Hippocampal formation (tissue), 2 donors: ENCODE measurements around the gene SOX13.

ENCODE experiments used
- DNase-seq, 2 donors: peaks; one replicate each; lab custom pipeline; 2025; lab: John Stamatoyannopoulos, UW

The SOX13 gene

GRCh38 chr1:204130981-204131892, 58.3 kb downstream of the SOX13 start:
- no peak for DNase-seq

GRCh38 chr1:204131978-204132377, 59.1 kb downstream of the SOX13 start:
- no peak for DNase-seq

- no peak for DNase-seq
Measured at GRCh38 chr1:204132718-204133117, 59.8 kb downstream of the SOX13 start.

- DNase-seq = no peak
Measured at GRCh38 chr1:204134103-204134502, 61.2 kb downstream of the SOX13 start.

GRCh38 chr1:204136814-204137213, 63.9 kb downstream of the SOX13 start:
- DNase-seq = no peak

GRCh38 chr1:204139088-204139487, 66.2 kb downstream of the SOX13 start:
- DNase-seq = no peak

- no peak for DNase-seq
Measured at GRCh38 chr1:204139952-204140351, 67.0 kb downstream of the SOX13 start.

GRCh38 chr1:204141131-204141530, 68.2 kb downstream of the SOX13 start:
- no peak for DNase-seq

GRCh38 chr1:204142032-204142974, 69.4 kb downstream of the SOX13 start:
- DNase-seq = no peak

GRCh38 chr1:204143276-204144041, 70.5 kb downstream of the SOX13 start:
- DNase-seq = no peak

GRCh38 chr1:204145033-204145504, 72.2 kb downstream of the SOX13 start:
- no peak for DNase-seq

- DNase-seq = no peak
Measured at GRCh38 chr1:204146309-204146708, 73.4 kb downstream of the SOX13 start.

GRCh38 chr1:204146965-204147364, 74.0 kb downstream of the SOX13 start:
- DNase-seq = no peak

- no peak for DNase-seq
Measured at GRCh38 chr1:204147406-204148383, 74.8 kb downstream of the SOX13 start.

GRCh38 chr1:204149107-204149506, 76.2 kb downstream of the SOX13 start:
- DNase-seq = no peak

GRCh38 chr1:204149635-204150565, 77.0 kb downstream of the SOX13 start:
- no peak for DNase-seq

GRCh38 chr1:204150702-204151551, 78.0 kb downstream of the SOX13 start:
- no peak for DNase-seq

GRCh38 chr1:204151552-204152309, 78.8 kb downstream of the SOX13 start, which contains the start of gene ETNK2:
TSS of gene ETNK2 (minus strand) at chr1:204152044. CDS start at chr1:204151852, 192 bp downstream.
- no peak for DNase-seq
